ENCODE data around the gene ECM2. TPM values are rescaled to one million over a fixed set of nuclear protein-coding genes. Genes with fewer than 3 reads are reported as not detected.
"Not testable (repeated sequence)": the region's sequence is repeated elsewhere in the genome, so short reads cannot be mapped to it uniquely, and the experiment has no call there.

ECM2 gene
- total RNA-seq, result 10 to 100 TPM in 1 of 6 donors, 1 to 10 TPM in 5; 2.1 to 11.3 (median 8.5) TPM

- WGBS, 2 donors, result 64 to 72% methylated on average over 7 of the region's 7 CpGs
- H3K4me3 ChIP-seq, result peak within 1 kb of the TSS in 3 of 4 donors; percentile 5 to 28 (median 11)
- ATAC-seq (ENCODE audit: low FRiP score in 2 of 2), result peak in 1 of 2 donors; percentile 76
These were observed at the start of gene ECM2 for GRCh38 chr9:92535940-92536850. ECM2 (minus strand) TSS chr9:92535990; CDS start chr9:92522866, 13,124 bp downstream.

GRCh38 chr9:92576175-92576574 lies 40.4 kb upstream of the ECM2 start:
- Histone ChIP-seq H3K27ac (no peak overlapping the region), H3K4me1 (no peaks in the 10 kb centered on the region), H3K27me3 (no peaks in the 10 kb centered on the region), H3K4me3 (no peak overlapping the region), H3K36me3 (no peaks in the 10 kb centered on the region), H3K9me3 (no peaks in the 10 kb centered on the region)
- WGBS, 2 donors, result 41 to 44% methylated on average over 1 of the region's 1 CpG
- ATAC-seq (ENCODE audit: low FRiP score in 2 of 2) (no peak), DNase-seq (no peak)
- TF ChIP-seq CTCF (IDR thresholded peaks at IDR 0.05) (no peak), EP300 (IDR thresholded peaks at IDR 0.05) (no peak), POLR2AphosphoS5 (IDR thresholded peaks at IDR 0.05) (no peak), POLR2A (IDR thresholded peaks at IDR 0.05) (no peak)

More at GRCh38 chr9:92535940-92536850, at the start of gene ECM2:
- DNase-seq, result no peak
- no peak for TF ChIP-seq POLR2A (IDR thresholded peaks at IDR 0.05)
- TF ChIP-seq EP300 (IDR thresholded peaks at IDR 0.05), result no peak
- TF ChIP-seq POLR2AphosphoS5 (IDR thresholded peaks at IDR 0.05), result no peak
- TF ChIP-seq CTCF (IDR thresholded peaks at IDR 0.05), result no peak
- Histone ChIP-seq H3K36me3 (no peaks in the 10 kb centered on the region), H3K27me3 (no peaks in the 10 kb centered on the region), H3K27ac (peak within 1 kb of the TSS in 3 of 4 donors; percentile 14 to 51 (median 32)), H3K4me1 (peaks cover 0 to 8% (median 0%) of the 10 kb centered on the region in 4 donors), H3K9me3 (no peaks in the 10 kb centered on the region)

GRCh38 chr9:92573612-92574011 lies 37.8 kb upstream of the ECM2 start:
- peak in 1 of 2 donors; percentile 51 for DNase-seq
- not testable (repeated sequence) for H3K9me3 ChIP-seq; H3K36me3 ChIP-seq; H3K4me3 ChIP-seq; H3K27ac ChIP-seq; H3K27me3 ChIP-seq; H3K4me1 ChIP-seq; ATAC-seq (ENCODE audit: low FRiP score in 2 of 2)
- 93 to 95% methylated on average over 10 to 14 of the region's 14 CpGs for WGBS, 2 donors

GRCh38 chr9:92571871-92572270 lies 36.1 kb upstream of the ECM2 start:
- H3K9me3 ChIP-seq; DNase-seq; H3K27me3 ChIP-seq; H3K4me1 ChIP-seq; H3K36me3 ChIP-seq; H3K27ac ChIP-seq; ATAC-seq (ENCODE audit: low FRiP score in 2 of 2); H3K4me3 ChIP-seq: not testable (repeated sequence)
- 92 to 100% methylated on average over 2 of the region's 2 CpGs for WGBS, 2 donors

GRCh38 chr9:92564982-92565381 lies 29.2 kb upstream of the ECM2 start:
- Histone ChIP-seq H3K27me3 (no peaks in the 10 kb centered on the region), H3K27ac (no peak overlapping the region), H3K4me3 (no peak overlapping the region), H3K36me3 (no peaks in the 10 kb centered on the region), H3K4me1 (no peaks in the 10 kb centered on the region), H3K9me3 (no peaks in the 10 kb centered on the region)
- DNase-seq (no peak), ATAC-seq (ENCODE audit: low FRiP score in 2 of 2) (peak in 1 of 2 donors; percentile 74)
- no peak for TF ChIP-seq CTCF (IDR thresholded peaks at IDR 0.05)
- no peak for TF ChIP-seq EP300 (IDR thresholded peaks at IDR 0.05)
- TF ChIP-seq POLR2A (IDR thresholded peaks at IDR 0.05), result no peak
- no peak for TF ChIP-seq POLR2AphosphoS5 (IDR thresholded peaks at IDR 0.05)
- WGBS, 2 donors, result 79 to 88% methylated on average over 2 of the region's 2 CpGs

GRCh38 chr9:92564504-92564903 lies 28.7 kb upstream of the ECM2 start:
- TF ChIP-seq POLR2AphosphoS5 (IDR thresholded peaks at IDR 0.05) (no peak), EP300 (IDR thresholded peaks at IDR 0.05) (no peak), POLR2A (IDR thresholded peaks at IDR 0.05) (no peak)
- Histone ChIP-seq H3K36me3 (no peaks in the 10 kb centered on the region), H3K27me3 (no peaks in the 10 kb centered on the region), H3K4me1 (no peaks in the 10 kb centered on the region), H3K9me3 (no peaks in the 10 kb centered on the region), H3K4me3 (no peak overlapping the region), H3K27ac (no peak overlapping the region)
- DNase-seq (no peak), ATAC-seq (ENCODE audit: low FRiP score in 2 of 2) (peak in 1 of 2 donors; percentile 62)

Measured in upper lobe of left lung (tissue), 6 donors.